ENCODE measurements around the gene ZNF221.
"Not testable (repeated sequence)": the region's sequence is repeated elsewhere in the genome, so short reads cannot be mapped to it uniquely, and the experiment has no call there.

ZNF221 gene

DNA sequence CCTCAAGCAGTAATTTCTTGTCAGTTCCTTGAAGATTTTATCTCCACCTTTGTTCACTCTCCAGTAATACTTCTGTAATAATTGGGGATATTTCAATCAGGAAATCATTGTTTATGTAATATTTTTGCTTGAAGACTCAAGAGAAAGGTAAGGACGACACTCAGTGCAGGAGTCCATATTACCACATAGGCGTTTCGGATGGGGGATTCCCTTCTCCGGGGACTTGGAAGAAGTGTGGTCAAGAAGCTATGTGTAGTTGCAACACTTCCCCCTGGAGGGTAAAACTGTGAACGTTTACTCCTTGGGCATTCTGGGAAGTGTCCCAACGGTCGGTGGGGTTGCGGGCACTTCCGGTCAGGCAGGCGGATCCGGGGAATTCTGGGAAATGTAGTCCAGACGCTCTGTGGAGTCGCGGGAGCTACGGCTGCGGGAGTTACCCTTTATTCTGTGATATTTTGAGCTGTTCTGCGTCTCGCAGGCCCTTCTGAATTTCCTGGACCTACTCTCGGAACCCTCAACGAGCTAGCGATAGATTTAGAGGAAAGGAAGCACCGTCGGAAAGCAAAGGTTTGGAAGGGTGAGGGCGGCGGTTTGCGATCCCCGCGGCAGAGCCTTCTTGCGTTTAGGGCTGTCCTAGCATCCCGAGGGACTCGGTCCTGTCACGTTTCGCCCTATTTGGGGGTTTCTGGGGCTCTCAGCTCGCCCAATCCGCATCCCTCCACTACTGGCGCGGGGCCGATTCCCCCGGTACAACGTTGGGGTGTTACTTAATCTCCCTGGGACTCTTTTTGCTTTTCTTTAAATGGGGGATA lies at the start of gene ZNF221:
TSS of gene ZNF221 (plus strand) at position 395 of the 812 bp plus-strand sequence. CDS start 11,499 bp downstream, outside the sequence.
- DNase-seq (ENCODE audit: low read depth in 2 of 2): peak; percentile 31 to 43

DNA sequence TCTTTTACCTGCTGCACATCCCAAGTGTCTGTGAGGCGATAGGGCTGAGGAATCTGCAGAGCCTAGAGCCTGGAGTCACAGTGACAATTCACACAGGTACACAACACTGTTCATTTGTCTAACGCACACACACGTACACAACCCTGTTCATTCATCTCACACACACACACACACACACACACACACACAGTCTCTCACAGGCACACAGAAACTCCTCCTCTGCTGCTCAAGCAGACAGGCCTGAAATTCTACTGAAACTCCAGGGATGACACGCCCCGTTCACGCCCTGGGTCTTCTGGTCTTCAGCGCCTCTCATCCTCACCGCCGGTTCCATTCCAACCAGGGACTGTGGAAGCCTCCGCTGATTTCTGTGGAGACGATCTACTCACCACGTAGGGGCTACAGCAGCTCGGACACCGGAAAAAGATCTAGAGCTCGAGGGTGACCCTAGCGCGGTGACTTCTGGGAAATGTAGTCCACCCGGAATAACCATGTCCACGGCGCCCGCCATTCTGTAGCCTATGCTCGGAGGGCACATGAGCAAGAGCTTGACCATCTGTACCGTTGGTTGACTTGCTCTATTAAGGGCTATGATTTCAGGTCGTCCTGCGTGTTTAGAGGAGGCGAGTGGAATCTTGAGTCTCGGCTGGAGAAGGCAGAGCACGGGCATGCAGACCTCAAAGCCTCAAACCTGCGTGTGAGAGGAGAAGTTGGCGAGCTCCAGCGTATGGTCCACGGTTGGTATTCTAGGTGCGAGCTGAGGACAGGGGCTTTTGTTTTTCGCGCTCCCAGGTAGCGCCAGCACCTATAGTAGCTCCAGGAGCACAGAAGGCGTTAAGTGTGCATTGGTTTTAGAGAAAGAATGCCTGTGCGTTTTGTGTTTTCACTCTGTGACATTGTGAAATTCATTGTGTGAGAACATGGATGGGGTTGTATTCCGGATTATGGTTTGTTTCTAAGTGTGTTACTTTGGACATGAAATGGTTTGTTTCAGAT lies 49.3 kb upstream of the ZNF221 start:
- peak; percentile 56 to 58 for DNase-seq (ENCODE audit: low read depth in 2 of 2)

DNA sequence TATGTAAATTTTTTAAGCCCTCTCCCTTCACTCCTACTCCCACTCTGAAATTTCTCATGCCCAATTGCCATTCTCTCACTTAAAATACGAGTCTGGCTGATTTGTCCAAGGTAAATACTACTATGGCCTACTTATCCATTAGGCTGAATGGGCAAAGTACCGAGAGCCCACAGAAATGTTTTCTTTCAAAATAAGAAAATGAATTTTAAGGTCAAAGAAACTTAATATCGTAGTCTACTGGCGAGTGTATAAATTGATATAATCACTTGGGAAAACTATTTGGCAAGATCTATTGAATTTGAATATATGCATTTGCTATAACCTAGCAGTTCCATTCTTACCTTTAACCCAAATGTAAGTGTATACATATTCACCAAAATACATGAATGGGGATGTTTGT lies 48.6 kb upstream of the ZNF221 start:
- no peak for DNase-seq (ENCODE audit: low read depth in 2 of 2)

DNA sequence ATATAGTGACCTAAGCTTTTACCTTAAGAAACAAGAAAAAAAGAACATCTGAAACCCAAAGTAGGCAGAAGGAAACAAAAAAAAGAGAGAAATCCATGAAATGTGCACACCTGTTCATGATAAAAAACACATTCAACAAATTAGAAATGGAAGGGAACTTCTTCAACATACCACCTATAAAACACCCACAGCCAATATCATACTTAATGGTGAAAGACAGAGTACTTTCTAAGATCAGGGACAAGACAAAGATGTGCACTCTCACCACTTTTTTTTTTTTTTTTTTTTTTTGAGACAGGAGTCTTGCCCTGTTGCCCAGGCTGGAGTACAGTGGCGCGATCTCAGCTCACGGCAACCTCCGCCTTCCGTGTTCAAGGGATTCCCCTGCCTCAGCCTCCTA lies 45.1 kb upstream of the ZNF221 start:
- no peak for DNase-seq (ENCODE audit: low read depth in 2 of 2)

DNA sequence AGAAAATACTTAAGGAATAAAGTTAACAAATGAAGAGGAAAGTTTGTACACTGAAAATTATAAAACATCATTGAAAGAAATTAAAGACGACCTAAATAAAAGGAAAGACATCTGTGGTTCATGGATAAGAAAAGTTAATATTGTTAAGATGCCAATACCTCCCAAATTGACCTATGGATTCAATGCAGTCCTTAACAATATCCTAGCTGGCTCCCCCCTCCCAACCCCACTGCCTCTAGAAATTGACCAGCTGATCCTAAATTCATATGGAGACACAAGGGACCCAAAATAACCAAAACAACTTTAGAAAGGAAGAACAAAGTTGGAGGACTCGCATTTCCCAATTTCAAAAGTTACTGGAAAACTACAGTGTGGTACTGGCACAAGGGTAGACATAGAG lies 44.3 kb upstream of the ZNF221 start:
- no peak for DNase-seq (ENCODE audit: low read depth in 2 of 2)

DNA sequence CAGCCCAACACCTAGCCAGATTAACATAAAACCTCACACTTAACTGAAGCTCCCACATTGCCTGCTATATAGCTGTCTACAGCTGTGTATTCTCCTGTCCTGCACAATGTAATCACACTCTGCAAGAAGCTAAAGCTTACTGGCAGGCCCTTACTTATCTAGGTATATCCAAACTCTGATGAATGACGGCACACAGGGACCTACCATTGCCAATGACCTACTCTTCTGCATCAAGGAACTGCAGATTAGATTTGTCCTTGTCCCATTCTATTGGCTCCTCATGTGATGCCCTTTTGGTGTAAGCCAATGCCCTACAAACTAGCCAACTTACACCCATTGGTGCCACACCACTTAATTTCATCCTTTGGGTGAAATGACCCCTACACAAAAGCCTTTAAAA lies 42.4 kb upstream of the ZNF221 start:
- DNase-seq (ENCODE audit: low read depth in 2 of 2): no peak

DNA sequence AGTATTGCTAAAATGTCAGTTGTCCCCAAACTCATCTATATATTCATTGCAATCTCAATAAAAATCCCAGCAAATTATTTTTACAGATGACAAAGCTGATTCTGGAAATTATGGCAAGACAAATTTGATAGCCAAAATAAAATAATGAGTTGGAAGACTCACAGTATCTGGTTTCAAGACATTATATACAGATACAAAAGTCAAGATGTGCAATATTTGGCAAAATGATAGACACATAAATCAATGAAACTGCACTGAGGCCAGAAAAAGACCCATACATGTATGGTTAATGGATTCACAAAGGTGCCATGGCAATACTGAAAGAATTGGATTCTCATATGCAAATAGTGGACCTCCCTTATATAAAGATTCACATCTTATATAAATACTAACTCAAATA lies 40.1 kb upstream of the ZNF221 start:
- DNase-seq (ENCODE audit: low read depth in 2 of 2): no peak

DNA sequence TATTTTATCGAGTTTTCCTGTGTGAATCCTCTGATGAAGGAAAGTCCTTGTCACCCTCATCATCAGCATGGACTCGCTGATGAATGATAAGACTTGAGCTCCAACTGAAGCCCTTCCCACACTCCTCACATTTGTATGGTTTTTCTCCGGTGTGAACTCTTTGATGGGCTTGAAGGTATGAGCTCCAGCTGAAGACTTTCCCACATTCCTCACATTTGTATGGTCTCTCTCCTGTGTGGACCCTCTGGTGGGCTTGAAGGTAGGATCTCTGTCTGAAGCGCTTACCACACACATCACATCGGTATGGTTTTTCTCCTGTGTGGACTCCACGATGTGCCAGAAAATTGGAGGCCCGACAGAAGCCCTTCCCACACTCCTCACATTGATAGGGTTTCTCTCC lies 37.6 kb upstream of the ZNF221 start:
- DNase-seq (ENCODE audit: low read depth in 2 of 2): no peak

DNA sequence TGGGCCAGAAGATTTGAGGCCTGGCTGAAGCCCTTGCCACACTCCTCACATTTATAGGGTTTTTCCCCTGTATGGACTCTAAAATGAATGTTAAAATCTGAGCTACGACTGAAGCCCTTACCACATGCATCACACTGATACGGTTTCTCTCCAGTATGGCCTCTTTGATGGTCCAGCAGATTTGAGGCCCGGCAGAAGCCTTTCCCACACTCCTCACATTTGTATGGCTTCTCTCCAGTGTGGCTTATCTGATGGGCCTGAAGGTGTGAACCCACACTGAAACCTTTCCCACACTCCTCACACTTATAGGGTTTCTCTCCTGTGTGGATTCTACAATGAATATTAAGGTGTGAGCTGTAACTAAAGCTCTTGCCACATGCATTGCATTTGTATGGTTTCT lies 37.0 kb upstream of the ZNF221 start:
- DNase-seq (ENCODE audit: low read depth in 2 of 2): no peak

DNA sequence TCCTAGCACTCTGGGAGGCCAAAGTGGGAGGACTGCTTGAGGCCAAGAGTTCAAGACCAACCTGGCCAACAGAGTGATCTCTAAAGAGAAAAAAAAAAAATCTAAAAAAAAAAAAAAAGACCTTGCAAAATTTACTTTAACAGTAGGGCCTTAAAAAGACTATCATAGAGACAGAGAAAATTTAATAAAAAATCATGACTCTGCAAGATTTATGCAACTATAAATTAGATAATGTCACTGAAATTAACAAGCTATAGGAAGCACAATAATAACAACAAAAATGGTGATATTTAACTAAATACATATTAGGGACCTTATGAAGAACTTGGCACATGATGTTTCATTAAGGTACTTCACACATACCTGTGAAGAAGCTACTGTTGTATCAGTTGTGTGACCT lies 27.2 kb upstream of the ZNF221 start:
- no peak for DNase-seq (ENCODE audit: low read depth in 2 of 2)

DNA sequence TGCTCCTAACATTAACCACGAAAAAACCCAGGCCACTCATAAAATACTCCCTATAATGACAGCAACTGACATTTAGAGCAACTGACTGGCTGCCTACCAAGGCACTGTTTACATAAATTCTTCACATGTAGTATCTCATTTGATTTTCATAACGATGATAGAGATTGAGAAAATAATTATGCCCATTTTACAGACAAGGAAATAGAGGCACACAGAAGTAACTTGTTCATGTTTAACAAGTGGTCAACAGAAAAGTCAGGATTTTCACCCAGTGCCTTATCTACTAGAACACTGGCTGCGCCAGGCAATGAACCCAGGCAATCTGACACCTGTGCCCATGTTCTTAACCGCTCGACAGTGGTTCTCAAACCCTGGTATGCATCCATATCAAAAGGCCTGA lies 22.2 kb upstream of the ZNF221 start:
- DNase-seq (ENCODE audit: low read depth in 2 of 2): no peak

DNA sequence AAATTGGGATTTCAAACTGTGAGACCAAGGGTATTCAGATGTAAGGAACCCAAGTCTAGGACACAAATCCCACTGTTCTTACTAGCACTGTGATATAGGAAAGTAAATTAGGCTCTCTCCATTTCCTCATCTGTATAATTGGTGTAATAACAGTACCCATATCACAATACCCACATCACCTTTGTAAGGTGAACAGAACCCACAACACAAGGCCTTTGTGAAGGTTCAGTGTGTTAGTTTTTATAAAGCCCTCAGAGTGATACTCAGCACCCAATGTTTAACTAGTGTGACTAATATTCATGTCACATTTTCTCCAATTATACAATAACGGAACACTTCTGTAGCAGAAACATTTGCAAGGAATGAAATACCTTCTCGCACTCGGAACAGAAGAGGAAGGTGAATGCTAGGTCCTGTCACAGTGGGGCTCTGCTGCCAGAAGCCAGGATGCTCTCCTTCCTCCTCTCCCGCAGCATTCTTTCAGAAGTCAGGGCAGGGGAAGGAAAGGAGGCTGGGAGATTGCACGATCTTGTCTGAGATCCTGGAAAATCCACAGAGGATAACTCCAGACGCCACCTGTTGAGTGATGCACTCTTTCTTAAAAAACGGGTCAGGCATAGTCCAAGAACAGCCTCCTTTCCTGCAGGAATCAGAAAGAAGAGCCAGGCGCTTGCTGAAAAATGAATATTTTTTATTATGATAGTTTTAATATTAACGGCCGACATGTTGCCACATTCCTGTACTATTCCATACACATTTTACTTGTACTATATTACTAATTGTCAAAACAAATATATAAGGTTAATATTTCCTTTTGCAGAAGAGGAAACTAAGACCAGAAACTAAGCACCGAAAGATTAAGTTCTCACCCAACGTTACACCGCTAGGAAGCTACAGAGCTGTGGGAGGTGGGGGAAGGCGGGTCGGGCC lies 16.7 kb upstream of the ZNF221 start:
- no peak for DNase-seq (ENCODE audit: low read depth in 2 of 2)

DNA sequence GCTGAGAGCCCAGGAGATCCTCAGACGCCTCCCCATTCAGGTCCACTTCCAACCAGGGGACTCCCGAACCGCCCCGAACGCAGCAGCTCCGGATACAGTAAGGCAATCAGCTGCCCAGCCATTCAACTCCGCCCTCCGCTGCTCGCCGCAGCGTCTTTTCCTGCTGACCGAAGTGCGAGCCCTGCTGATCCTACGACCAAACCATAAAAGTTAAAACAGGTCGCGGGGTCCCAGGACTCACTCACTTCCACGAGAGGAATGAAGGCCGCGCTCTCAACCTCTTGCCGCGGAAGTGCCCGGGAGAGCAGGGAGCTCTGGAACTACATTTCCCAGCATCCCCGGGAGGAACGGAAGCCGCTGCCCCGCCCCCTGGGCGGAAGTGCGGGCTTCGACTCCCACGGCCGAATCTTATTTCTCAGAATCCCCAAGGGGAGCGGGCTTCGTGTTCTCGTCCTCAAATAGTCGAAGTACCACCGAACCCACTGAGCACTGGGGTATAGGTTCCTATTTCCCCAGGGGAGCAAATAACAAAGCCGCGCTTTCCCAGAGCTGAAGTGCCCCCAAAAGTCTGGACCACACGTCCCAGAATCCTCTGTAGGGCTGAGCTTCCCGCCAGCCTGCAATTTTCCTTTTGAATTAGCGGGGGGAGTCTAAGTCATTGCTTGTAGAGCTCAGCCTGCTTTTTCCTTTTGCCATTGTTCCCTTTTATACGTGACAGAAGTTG lies 15.9 kb upstream of the ZNF221 start, which contains the start of gene ZNF45:
TSS of gene ZNF45 (minus strand) at position 298 of the 724 bp plus-strand sequence. CDS start 13,097 bp downstream, outside the sequence.
- DNase-seq (ENCODE audit: low read depth in 2 of 2): peak; percentile 77 to 85

DNA sequence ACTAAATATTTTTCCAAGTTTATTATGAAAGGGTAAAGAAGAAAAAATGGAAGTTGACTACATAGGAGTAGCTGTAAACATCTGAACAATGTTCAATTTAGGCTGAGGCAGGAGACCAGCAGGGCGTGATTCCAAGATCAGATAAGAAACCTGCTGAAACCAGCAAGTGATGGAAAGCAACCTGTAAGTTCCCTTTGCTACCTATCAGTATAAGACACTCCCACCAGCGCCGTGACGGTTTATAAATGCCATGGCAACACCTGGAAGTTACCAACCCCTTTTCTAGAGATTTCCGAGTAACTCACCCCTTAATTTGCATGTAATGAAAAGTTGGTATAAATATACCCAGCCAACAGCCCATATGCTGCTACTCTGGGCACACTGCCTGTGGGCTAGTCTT lies 14.8 kb upstream of the ZNF221 start:
- DNase-seq (ENCODE audit: low read depth in 2 of 2): no peak

DNA sequence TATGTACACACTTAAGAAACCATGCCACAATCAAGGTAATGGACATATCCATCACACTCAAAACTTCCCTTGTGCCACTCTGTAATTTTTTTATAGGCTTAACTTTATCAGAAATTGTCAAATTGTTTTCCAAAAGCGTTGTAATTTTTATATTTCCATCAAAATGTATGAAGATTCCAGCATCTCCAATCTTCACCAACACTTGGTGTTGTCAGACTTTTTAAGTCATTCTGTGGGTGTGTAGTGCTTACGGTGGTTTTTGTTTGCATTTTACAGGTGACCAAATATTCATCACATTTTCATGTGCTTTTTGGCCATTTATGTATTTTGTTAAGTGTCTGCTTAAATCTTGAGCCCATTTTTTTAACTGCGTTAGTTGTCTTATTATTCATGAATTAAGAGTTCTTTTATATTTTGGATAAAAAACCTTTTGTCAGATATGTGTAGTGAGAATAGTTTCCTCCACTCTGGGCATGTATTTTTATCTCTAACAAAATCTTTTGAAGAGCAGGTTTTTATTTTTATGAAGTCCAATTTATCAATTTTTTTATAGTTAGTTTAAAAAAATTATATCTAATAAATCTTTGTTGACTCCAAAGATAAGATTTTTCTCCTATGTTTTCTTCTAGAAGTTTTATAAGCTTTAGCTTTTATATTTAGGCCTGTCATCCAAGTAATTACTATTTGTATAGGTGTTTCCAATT lies 11.3 kb upstream of the ZNF221 start:
- no peak for DNase-seq (ENCODE audit: low read depth in 2 of 2)

DNA sequence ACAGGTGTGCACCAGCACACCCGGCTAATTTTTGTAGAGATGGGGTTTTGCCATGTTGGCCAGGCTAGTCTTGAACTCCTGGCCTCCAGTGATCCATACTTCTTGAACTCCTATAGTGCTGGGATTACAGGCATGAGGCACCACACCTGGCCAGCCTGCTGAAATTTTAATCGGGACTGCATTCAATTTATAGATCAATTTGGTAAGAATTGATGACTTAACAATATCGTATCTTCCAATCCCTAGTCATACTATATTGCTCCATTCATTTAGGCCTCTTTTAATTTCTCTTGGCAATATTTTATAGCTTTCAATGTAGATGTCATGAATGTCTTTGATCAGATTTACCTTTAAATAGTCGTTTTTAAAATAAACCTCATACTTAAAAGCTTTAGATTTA lies 10.3 kb upstream of the ZNF221 start:
- DNase-seq (ENCODE audit: low read depth in 2 of 2): no peak

DNA sequence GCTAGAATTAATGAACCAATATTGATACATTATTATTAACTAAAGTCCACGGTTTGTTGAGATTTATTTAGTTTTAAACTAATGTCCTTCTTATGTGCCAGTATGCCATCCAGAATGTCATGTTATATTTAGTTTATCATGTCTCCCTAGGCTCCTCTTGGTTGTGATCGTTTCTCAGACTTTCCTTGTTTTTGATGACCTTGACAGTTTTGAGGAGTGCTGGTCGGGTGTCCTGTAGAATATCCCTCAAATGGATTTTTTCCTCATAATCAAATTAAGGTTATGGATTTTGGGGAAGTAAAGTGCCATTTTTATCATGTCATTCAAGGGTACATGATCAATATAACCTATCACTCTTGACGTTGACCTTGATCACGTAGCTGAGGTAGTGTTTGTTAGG lies 9.8 kb upstream of the ZNF221 start:
- DNase-seq (ENCODE audit: low read depth in 2 of 2): no peak

DNA sequence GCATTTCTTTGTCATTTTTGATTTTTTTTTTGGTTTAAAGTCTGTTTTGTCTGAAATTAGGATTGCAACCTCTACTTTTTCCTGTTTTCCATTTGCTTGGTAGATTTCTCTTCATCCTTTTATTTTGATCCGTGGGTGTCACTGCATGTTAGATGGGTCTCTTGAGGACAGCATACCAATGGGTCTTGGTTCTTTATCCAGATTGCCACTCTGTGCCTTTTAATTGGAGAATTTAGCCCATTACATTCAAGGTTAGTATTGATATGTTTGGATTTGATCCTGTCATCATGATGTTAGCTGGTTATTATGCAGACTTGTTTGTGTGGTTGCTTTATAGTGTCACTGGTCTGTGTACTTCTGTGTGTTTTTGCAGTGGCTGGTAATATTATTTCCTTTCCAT lies 3.6 kb upstream of the ZNF221 start:
- DNase-seq (ENCODE audit: low read depth in 2 of 2): not testable (repeated sequence)

DNA sequence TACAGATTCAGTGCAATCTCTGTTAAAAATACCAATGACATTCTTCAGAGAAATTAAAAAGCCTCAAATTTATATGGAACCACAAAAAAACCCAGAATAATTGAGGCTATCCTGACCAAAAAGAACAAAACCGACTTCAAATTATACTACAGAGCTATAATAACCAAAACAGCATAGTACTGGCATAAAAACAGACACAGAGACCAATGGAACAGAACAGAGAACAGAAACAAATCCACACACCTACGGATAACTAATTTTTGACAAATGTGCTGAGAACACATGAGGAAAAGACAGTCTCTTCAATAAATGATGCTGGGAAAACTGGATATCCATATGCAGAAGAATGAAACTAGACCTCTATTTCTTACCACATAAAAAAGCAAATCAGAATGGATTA lies 1.2 kb upstream of the ZNF221 start:
- DNase-seq (ENCODE audit: low read depth in 2 of 2): not testable (repeated sequence)

DNA sequence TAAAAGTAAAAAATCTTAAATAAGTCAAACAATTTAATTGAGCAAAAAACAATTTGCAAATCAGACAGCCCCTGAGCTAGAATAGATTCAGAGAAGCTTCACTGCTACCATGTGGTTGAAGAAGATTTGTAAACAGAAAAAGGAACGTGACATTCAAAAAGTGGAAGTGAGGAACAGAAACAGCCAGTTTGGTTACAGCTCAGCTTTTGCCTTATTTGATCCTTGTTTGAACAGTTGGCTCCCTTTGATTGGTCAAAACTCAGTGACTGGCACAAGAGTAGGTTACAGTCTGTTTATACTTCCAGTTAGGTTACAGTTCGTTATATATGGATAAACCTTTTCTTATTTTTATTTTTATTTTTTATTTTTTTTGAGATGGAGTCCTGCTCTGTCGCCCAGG lies 5.8 kb downstream of the ZNF221 start:
- DNase-seq (ENCODE audit: low read depth in 2 of 2): no peak

All from activated CD4-positive, alpha-beta T cell treated with anti-CD3 and anti-CD28 coated beads for 24 hours (primary cell).